GM19099 (cell line): Measurements from ENCODE around the gene DPF1.

Source experiments
- POLR2A ChIP-seq: IDR thresholded peaks from 3 replicates; pipeline ENCODE4 v1.6.1; 2011; ENCODE audit warnings: low read depth; ENCODE audit not compliant: insufficient read length; ENCODE audit errors: extremely low read depth

The DPF1 gene

DNA sequence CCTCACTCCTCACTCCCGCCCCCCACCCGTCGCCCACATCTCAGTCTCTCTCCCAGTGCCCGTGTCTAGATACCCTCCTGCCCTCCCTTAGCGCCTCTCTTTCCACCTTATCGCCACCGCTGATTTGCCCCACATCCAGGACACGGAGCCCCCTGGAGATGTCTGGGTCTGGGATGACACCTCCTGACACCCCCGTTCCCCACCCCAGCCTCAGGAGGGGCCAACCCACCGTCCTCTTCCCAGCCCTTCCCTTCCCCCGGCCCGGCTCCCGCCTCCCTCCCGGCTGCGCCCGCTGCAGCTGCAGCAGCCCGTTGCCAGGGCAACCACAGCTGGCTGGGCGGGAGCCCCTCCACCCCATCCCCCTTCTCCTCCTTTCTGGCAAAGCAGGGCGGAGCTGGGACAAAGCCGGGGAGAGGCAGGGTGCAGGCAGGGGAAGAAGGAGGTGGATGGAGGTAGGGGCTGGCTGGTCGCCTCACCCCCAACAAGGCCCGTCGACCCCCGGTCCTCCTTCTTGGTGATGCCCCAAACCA is 13.5 kb downstream of the DPF1 start:
- TF ChIP-seq POLR2A = no peak

DNA sequence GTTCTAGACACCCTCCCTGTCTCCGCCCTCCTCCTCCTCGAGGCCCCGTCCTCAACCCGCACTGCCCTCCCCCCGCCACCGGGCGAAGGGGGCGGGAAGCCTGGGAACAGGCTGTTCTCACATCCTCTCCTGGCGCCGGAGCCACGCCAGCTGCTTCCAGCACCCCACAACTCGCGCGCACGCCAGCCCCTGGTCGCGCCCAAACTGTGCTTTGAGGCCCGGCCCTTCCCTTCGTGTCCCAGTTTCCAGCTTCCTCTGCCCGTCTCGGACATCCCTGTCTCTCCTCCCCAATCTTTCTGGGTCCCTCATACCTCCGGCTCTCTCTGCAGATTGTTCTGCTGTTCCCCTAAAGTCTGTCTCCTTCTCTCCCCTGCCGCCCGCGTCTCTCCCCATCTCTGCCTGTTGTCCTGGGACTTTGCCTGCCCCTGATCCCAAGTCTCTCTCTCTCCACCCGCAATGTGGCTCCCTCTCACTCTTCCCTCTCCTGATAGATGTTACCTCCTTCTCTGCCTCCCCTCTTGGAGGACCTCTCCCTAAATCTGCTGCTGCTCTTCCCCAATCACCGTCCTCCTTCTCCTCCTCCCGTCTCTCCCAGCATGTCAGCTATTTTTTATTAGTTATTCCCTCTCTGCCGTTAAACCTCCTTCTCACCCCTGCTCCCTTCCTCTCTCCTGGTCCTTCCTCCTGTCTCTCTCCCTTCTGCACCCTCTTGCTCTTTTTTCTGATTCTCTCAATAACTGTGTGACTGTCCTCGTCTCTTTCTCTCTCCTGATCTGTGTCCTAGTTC is 14.2 kb downstream of the DPF1 start:
- no peak for TF ChIP-seq POLR2A

DNA sequence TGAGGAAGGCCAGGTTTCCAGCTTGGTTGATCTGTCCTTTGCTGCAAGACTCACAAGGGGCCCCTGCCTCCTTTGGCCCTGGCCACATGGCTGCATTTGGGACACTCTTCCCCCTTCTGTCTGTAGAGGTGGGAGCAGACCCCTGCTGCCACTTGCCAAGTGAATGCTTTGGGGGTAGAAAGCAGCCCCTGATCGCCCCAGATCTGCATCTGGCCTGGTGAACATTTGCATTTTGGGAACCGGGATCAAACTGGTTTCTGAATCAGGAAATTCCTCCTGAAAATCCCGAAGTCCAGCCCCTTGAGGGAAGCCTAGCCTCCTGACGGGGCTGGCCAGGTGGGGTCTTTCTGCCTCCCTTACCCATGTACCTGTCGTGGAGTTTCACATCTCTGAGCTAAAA is 14.9 kb downstream of the DPF1 start:
- no peak for TF ChIP-seq POLR2A

DNA sequence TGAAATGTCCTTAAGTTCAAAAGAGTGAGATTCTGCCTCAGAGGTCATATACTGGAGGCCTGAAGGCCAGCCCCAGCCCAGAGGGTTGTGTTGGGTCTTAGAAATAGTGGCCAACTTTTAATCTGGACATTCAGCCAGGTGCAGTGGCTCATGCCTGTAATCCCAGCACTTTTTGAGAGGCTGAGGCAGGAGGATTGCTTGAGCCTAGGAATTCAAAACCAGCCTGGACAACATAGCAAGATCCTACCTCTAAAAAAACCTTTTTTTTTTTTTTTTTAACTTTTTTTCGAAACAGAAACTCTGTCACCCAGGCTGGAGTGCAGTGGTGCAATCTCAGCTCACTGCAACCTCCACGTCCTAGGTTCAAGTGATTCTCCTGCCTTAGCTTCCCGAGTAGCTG is 15.5 kb downstream of the DPF1 start:
- no peak for TF ChIP-seq POLR2A

DNA sequence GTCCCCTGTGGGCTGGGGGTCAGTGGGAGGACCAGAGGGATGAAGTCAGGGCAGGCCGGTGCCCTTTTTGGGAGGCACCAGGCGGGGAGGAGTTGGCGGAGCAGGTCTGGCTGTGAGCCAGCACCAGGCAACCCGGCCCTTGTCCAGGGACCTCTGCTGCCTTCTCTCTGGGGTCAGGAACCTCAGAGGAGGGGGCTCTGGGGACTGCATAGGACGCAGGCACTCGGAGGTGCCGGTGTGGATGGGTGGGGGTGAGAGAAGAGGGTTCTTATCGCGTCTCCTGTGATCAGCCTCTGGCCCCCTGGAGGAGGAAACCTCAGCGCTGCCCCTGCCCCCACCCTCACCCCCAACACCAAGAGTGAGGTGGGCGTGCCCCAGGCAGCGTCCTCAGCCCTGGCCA is 16.5 kb downstream of the DPF1 start:
- no peak for TF ChIP-seq POLR2A

DNA sequence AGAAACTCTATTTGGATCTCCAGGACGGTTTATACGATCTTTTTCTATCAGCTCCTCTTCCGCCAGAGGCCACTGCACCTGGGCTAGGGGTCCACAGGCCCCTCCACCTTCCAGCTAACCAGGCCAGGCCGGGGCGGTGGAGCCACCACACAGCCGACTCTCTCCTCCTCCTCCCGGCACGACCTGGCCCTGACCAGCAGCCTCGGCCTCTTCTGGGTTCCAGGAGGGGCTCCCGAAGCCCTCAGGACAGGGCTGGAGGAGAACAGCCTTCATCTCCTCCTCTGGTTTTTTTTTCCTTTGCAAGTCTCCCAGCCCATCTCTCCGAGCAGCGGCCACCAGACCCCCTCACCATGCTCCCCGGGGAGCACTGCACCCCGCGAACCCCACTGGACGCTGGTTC is 17.1 kb downstream of the DPF1 start:
- TF ChIP-seq POLR2A = no peak

DNA sequence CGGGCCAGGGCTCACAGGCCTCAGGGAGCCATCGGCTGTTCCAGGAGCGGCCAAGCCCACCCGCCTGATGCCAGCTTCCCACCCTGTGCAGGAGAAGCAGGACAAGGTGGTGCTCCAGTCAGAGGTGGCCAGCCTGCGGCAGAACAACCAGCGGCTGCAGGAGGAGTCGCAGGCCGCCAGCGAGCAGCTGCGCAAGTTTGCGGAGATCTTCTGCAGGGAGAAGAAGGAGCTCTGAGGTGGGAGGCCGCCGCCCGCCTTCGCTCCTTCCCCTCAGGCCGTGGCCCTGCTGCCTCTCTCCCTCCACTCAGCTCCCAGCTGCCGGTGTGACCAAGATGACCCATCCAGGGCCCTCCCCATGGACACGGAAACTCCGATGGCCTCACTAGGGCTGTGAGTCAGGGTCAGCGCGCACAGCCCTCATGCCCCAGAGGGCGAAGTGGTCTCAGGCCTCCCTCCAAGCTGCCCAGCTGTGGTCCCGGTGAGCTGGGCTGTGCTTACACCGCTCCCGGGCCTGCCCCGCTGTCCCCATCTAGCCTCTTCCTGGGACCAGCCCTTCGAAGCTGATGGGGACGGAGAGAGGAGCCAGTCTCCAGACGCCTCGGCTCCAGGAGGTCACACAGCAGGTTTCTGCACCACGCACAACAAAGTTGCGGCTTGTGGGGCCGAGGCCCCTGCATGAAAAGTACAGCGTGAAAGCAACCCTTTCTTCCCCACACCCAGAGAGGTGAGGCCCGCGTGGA is 17.8 kb downstream of the DPF1 start:
- TF ChIP-seq POLR2A = no peak

DNA sequence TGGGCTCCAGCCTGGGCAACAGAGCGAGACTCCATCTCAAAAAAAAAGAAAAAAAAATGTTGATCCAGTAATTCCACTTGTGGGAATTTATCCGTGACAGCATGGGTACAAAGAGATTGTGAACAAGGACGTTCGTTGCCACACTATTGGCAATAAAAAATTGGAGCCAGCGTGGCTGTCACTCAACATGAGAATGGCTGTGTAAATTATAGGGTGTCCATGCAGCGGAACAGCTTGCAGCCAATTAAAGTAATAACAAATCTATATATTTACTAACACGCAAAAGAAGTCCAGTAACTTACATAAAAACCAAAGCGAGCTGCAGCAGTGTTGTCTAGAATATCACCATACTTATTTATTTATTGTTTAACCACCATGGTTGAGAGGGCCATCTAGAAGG is 19.3 kb downstream of the DPF1 start:
- no peak for TF ChIP-seq POLR2A

DNA sequence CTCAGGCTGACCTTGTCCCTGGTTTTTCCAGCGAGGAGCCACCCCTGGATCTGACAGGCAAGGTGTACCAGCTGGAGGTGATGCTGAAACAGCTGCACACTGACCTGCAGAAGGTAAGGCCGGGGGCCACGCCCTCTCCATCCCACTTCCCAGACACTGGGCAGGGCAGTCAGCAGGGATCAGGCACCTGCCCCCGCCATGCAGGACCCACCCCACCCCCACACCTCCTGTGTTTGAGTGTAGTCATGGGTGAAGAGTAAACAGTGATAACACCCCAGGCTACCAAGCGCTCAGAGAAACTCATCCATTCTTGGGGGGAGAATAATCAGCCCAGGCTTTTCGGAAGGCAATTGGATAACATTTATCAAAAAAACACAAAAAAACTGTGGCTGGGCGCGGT is 19.9 kb downstream of the DPF1 start:
- TF ChIP-seq POLR2A = no peak

DNA sequence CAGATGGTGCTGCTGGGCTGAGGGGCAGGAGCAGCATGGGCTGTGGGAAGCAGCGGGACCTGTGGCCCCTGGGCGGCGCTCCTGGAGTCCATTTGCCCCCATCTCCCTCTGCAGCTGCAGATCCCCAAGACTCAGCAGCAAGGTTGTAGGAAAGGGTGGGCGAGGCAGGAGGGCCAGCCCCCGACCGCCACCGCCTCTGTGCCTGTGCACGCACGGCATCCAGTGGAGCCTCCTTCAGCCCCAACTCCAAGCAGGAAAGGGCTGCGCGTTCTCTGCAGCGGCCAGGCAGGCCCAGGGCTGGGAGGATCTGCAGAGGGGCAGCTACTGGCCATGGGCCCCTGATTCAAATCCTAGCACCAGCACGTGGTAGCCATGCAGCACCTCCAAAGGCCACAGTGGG is 20.8 kb downstream of the DPF1 start:
- TF ChIP-seq POLR2A = no peak

DNA sequence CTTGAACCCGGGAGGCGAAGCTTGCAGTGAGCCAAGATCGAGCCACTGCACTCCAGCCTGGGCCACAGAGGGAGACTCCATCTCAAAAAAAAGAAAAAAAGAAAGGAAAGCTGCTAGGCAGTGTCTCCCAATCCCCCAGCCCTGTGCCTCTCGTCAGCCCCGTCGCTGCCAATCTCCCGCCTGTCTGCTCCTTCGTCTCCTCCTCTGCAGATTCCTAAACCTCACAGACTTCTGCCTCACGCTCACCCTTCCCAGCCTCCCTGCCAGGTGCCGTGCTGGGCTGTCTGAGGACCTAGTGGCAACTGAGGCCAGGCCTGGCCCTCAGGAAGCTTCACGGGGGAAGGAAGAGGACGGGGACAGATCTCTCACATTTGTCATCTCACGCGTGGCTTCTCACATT is 21.5 kb downstream of the DPF1 start:
- no peak for TF ChIP-seq POLR2A

DNA sequence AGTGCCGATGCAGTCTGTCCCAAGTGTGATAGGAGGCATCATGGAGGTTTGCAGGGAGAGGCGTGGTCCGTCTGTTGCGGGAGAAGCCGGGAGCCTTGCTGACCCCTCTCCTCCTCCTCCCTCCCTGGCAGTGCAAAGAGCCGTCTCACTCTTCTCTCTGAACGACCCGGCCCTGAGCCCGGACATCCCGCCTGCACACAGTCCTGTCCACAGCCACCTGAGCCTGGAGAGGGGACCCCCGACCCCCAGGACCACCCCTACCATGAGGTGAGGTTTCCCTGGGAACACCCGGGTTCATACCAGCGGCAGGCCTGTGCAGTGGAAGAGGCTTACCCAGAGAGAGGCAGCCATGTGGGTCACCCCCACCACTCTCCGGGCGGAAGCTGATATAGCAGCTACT is 22.3 kb downstream of the DPF1 start:
- TF ChIP-seq POLR2A = no peak

DNA sequence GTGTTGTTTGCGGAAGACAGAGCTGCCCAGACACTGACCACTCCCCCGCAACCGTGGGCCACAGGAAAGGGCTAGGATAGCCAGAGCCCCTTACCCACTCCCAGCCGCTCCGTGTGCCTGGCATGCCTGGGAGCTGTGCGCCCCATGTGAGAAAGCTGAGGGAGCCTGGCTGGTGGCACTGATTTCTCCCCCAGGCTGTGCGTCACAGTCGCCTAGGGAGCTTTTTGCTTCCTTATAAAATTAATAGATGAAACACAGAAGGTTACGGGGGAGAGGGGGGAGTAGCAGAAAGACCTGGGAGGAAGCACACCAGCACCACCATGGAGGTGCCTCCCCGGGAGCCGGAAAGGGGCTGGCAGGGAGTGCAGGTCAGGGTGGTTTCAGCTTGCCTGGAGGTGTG is 24.7 kb downstream of the DPF1 start:
- no peak for TF ChIP-seq POLR2A

DNA sequence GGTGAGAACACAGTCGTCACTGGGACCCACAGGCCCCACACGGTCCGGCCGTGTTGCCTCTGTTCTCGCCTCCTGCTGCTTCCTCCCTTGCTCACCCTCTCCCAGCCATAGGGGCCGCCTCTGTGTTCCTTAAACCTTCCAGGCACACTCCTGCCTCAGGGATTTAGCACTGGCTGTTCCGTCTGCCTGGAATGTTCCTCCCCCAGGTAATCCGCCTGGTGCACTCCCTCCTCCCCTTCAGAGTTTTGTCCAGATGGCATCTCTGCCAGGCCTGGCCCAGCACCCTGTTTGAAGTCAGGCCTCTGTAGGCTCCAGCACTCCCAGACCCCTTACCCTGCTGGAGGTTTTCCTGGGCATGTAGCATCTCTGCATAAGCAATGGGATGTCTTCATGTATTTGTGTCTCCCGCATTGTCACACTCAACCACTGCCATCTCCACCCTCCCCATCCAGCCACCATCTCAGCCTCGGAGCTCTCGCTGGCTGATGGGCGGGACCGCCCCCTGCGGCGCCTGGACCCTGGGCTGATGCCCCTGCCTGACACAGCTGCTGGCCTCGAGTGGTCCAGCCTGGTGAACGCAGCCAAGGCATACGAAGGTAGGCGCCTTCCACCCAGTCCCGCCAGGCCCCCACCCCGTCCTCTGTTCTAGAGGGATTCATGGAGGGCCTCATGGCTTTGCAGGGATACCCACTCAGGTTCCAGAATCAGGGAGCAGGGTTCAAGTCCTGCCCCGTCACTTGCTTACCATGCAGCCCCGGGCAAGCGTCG is 25.9 kb downstream of the DPF1 start:
- TF ChIP-seq POLR2A = no peak

DNA sequence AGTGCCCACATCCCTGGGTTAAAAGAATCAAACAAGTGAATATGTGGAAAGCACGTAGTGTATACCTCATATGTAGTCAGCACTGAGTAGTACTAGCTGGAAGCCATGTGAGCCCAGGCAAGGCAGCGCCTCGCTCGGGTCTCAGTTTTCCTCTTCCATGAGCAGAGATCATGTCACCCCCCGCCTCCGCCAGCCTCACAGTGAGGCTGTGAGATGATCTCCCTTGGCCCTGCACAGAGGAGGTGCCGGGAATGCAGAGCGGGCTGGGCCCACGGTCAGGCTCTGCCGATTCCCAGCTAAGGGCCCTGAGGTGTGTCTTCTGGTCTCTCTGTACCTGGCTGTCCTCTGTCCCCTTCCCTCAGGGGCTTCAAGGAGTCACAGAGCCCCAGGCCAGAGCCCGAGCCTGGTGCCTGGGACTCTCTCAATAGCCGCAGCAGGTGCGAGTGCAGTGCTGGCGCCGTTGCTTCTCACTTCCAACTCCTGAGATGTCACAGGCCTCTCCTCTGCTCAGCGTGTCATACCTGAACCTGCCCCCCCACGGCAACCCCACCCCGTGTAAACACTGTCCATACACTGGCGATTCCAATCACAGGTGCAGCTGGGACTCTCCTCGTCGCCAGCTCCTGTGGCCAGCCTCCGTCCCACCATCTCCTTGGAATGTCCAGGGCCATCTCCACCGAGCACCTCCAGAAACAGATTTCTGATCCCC is 26.9 kb downstream of the DPF1 start:
- TF ChIP-seq POLR2A = no peak
